RKO (cell line): ENCODE results near the gene TENM3.

Experiments
- DNase-seq: peaks from one replicate; pipeline ENCODE4 v3.0.0-alpha.2; 2016; ENCODE audit warnings: low spot score

The TENM3 gene

GRCh38 chr4:182513587-182514291 lies 270.5 kb downstream of the TENM3 start:
- DNase-seq: no peak

DNA sequence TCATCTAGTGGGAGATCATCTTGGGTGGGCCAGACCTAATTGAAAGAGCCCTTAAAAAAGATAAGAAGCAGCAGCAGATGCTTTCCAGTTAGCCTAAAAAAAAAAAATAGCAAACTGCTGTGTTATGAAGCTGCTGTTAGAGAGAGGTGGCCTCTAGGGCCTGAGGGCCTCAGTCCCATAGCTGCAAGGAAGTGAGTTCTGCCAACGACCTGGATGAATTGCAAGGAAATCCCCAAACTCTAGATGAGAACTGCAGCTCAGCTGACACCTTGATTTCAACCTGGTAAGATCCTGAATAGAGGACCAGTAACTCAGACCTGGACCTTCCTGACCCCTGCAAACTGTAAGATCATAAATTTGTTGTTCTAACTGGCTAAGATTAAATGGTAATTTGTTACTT lies 275.2 kb downstream of the TENM3 start:
- no peak for DNase-seq

- DNase-seq: no peak
These were observed 276.3 kb downstream of the TENM3 start for GRCh38 chr4:182519528-182519927.

DNA sequence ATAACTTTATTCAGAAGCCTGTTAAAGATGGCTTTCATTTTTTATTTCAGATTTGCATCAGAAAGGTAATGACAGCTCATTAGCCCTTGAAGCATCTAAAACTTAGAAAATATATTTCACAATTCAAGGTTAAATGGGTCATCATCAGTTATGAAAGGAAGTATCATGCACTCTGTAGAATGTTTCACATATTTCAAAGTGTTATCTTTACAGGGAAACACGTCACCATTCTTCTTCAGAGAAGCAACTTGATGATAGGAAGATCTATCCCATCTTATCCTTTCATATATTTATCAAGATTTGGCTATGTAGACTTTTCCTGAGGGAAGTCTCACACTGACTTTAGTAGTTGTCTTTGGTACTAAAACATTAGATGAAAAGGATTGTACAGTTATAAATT lies 277.8 kb downstream of the TENM3 start:
- DNase-seq: no peak

GRCh38 chr4:182528819-182529218 lies 285.6 kb downstream of the TENM3 start:
- no peak for DNase-seq

- no peak for DNase-seq
These were observed 287.2 kb downstream of the TENM3 start for GRCh38 chr4:182530451-182530850.

- no peak for DNase-seq
These were observed 288.5 kb downstream of the TENM3 start for GRCh38 chr4:182531555-182532162.

DNA sequence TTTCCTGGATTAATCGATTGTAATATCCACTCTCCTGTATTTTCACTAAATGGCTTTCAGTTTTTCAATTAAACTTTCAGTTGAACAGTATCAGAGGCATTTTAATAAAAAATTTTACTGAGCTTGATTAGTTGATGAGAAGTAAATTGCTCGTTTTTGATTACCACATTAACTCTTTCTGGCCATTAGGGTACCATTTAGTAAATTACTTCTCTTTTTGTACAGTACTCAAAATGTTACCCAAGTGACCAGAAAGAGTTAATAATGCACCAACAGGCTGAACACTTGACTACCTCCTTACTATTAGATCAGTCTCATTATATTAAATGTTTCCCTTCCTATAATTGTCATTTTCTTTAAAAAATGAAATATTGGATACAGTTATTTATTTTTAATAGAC lies 289.2 kb downstream of the TENM3 start:
- no peak for DNase-seq

DNA sequence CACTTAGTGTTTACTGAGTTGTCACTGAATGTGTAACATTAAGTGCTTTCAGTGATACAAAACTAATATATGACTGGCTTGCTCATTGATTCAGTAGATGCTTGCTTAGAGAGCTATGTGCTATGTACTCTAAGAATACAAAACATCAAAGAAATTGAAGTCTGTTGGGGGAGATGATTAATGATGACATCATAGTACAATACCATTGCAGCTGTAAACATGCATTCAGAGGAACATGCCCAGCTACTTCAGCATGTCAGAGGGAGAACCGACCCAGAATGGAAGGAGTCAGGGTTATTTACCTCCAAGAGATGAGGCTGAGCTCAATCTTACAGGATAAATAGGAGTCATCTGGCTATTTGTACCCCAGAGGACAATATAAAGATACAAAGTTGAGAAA lies 290.8 kb downstream of the TENM3 start:
- peak; percentile 57 for DNase-seq

- no peak for DNase-seq
These were observed 293.1 kb downstream of the TENM3 start for GRCh38 chr4:182536221-182536811.

- no peak for DNase-seq
These were observed 294.0 kb downstream of the TENM3 start for GRCh38 chr4:182537031-182537795.

- DNase-seq: no peak
These were observed 294.8 kb downstream of the TENM3 start for GRCh38 chr4:182538031-182538430.

GRCh38 chr4:182540496-182540895 lies 297.3 kb downstream of the TENM3 start:
- DNase-seq: no peak

DNA sequence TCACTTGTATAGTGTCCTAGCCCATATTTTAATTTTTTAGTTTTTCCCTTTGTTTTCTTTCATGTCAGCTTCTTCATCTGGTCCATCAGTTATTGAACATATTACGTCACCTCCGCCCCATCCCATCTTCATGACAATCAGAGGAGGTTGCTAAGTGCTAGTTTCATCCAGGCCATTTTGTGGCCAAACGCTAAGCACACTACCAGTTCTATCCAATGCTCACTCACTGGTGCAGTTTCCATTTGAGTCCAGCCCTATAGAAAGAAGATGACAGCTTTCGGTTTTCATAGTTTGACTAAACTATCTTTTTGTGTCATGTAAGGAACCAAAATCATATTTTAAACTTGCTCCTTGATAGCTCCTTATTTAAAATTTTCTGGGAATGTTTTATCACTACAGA lies 304.2 kb downstream of the TENM3 start:
- DNase-seq: no peak

DNA sequence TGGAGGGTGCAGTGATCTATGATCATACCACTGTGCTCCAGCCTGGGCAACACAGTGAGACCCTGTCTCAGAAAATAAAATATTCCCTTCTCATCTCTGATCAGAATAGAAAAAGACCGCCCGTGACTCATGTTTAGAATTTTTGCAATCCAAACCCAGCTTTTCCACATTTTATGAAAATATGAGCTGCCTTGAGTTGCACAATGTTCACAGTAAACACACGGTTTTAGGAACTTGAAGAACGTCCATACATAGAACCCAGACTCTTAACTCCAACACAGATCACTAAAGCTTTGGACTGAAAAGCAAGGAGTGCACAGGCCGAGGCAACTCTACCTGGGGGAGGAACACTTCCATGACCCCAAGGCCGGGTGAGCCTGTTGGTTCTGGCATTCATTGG lies 305.0 kb downstream of the TENM3 start:
- DNase-seq: no peak

DNA sequence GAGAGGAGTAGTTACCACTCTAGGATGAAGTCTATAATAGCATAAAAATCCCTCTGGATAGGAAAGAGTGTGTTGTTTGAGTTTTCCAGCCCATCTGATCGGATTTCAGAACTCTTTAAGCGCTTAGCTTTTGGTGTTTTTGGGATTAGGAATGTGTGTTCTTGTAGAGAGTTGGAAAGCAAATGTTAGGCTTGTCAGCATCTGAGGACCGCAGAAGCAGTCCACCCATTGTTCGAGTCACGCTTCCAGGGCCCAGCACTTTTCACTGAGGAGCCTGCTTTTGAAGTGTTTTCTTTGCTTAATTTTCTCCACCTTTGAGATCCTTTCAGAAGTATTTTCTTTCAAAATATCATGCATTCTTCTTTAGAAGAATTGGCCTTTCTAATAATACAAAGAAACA lies 306.2 kb downstream of the TENM3 start:
- no peak for DNase-seq

GRCh38 chr4:182552948-182553347 lies 309.7 kb downstream of the TENM3 start:
- no peak for DNase-seq

DNA sequence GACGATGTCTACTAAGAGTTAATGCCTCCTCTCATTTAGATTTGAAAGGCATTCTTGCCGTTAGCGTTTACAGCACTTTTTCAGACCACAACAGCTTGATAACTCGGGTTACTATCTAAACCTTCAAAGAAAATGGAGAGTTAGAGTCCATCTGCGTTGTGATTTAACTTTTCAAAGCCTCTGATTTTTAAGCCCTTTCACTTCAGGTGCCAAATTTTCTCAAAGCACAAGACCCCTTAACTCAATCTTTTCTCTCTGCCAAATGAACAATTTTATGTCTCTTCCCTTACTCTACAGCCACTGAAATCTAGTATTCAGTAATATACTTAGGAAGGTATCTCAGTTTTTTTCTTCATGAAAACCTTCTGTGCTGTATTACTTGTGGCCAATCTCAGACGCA lies 310.5 kb downstream of the TENM3 start:
- no peak for DNase-seq

- no peak for DNase-seq
These were observed 311.5 kb downstream of the TENM3 start for GRCh38 chr4:182554736-182555135.

DNA sequence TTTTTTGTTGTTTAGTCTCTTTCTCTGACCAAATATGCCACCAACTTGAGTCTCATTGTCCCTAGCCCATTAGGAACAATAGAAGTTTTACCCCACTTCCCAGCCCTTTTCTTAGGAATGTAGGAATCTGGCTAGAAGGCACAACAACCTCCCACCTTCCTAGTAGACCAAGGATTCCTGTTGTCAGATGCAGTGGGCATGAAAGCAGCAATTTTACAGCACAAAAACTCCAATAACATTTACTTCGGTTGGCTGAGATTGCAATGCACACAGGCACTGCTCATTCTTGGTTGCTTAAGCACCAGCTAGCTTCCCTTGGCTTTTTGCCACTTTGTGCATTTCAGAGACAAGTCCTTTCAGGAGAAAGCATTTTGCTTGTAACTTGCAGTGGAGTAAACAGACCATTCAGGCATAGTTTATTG lies 312.8 kb downstream of the TENM3 start:
- DNase-seq: no peak

DNA sequence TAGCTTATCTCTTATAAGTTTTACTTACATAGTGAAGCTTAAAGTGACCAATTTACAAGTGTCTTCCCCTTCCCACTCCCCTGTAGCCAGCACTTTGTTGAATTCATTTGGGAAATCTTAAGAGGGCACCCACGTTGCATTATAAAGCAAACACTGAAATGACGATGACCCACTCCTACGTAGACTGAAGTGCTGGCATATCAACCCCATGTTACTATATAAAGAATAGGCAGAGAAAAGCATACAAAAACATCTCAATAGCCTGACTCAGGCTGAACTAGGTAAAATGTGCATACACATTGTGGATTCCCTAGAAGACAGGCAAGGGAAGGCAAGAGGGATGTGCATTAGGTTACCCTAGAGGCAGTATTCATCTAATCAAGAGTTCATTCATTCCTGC lies 313.4 kb downstream of the TENM3 start:
- no peak for DNase-seq

GRCh38 chr4:182560358-182560757 lies 317.2 kb downstream of the TENM3 start:
- no peak for DNase-seq

DNA sequence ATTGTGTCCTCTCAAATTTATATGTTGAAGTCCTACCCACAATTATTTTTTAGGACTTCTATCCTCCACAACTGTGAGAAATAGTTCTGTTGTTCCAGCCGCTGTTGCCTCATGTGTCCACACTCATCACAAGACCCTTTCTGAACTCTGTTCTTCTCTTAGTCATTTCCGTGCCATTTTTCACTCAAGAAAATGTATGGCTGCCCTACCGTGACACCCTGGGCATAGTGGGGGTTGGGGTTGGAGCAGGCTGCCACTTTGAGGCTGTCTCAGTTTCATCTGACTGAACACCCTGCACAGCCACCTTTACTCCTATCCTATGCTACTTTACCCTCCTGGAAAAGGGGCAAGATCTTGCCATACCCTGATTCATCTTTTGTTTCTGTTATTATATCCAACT lies 319.1 kb downstream of the TENM3 start:
- no peak for DNase-seq
